ENCODE measurements around the gene TXK. TPM values are rescaled to one million over a fixed set of nuclear protein-coding genes. Genes with fewer than 3 reads are reported as not detected.

Gene TXK
- total and polyA plus RNA-seq, 2 donors from 2014 or later, result 0.26 to 7.9 TPM

- Histone ChIP-seq H3K36me3 (ENCODE audit: control insufficient read depth in 2 of 3, insufficient read depth in 3 of 3, low read length in 3 of 3) (no peaks in the 10 kb centered on the region), H3K9ac (ENCODE audit: low read length in 3 of 3) (no peak overlapping the region), H3K27me3 (ENCODE audit: control insufficient read depth, insufficient read depth, low read length) (no peaks in the 10 kb centered on the region), H3K27ac (ENCODE audit: low read depth in 2 of 2, low read length in 2 of 2) (no peak overlapping the region), H3K4me1 (ENCODE audit: control insufficient read depth in 2 of 3, insufficient read depth in 2 of 3, low read depth in 1 of 3, low read length in 3 of 3) (no peaks in the 10 kb centered on the region), H3K4me3 (ENCODE audit: low read length in 3 of 3) (no peak overlapping the region), H3K9me3 (ENCODE audit: control insufficient read depth in 2 of 3, insufficient read depth in 1 of 3, low read length in 3 of 3) (no peaks in the 10 kb centered on the region)
- FAIRE-seq, result no peak
- intact Hi-C loops (cut with DNase I), result no loop called here
- no peak for DNase-seq
- TF ChIP-seq CTCF (IDR thresholded peaks at IDR 0.05; ENCODE audit: borderline replicate concordance, extremely low read depth, insufficient read depth), result no peak
Measured at GRCh38 chr4:48138511-48138910, 4.5 kb upstream of the TXK start.

DNA sequence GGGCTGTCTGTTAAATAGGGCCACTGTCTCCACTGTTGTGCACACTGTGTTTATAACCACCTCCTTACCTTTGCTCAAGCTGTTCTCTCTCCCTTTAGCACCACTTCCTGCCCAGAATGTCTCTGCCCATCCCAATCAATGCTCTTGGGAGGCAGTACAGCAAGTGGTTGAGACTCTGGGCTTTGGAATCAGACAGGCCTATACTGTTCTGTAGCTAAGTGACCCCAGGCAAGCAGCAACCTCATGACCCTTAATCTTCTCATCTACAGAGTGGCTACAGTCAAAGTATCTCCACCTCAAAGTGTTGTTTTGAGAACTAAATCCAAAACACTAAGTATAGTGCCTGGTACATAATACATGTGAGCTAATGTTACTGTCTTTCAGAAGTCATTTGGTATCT, 3.8 kb upstream of the TXK start:
- H3K36me3 ChIP-seq (ENCODE audit: control insufficient read depth in 2 of 3, insufficient read depth in 3 of 3, low read length in 3 of 3), result no peaks in the 10 kb centered on the region
- no peak for TF ChIP-seq CTCF (IDR thresholded peaks at IDR 0.05; ENCODE audit: borderline replicate concordance, extremely low read depth, insufficient read depth)
- FAIRE-seq (no peak), DNase-seq (no peak)
- no peak overlapping the region for H3K9ac ChIP-seq (ENCODE audit: low read length in 3 of 3)
- H3K9me3 ChIP-seq (ENCODE audit: control insufficient read depth in 2 of 3, insufficient read depth in 1 of 3, low read length in 3 of 3), result no peaks in the 10 kb centered on the region
- no peak overlapping the region for H3K27ac ChIP-seq (ENCODE audit: low read depth in 2 of 2, low read length in 2 of 2)
- no peaks in the 10 kb centered on the region for H3K27me3 ChIP-seq (ENCODE audit: control insufficient read depth, insufficient read depth, low read length)
- intact Hi-C loops (cut with DNase I), result no loop called here
- no peak overlapping the region for H3K4me3 ChIP-seq (ENCODE audit: low read length in 3 of 3)
- no peaks in the 10 kb centered on the region for H3K4me1 ChIP-seq (ENCODE audit: control insufficient read depth in 2 of 3, insufficient read depth in 2 of 3, low read depth in 1 of 3, low read length in 3 of 3)

GRCh38 chr4:48133669-48134068, 381 bp downstream of the TXK start:
- no peak overlapping the region for H3K4me3 ChIP-seq (ENCODE audit: low read length in 3 of 3)
- no peak for DNase-seq
- no peak overlapping the region for H3K27ac ChIP-seq (ENCODE audit: low read depth in 2 of 2, low read length in 2 of 2)

More at GRCh38 chr4:48133669-48134068, 381 bp downstream of the TXK start:
- Histone ChIP-seq H3K4me1 (ENCODE audit: control insufficient read depth in 2 of 3, insufficient read depth in 2 of 3, low read depth in 1 of 3, low read length in 3 of 3) (no peaks in the 10 kb centered on the region), H3K36me3 (ENCODE audit: control insufficient read depth in 2 of 3, insufficient read depth in 3 of 3, low read length in 3 of 3) (no peaks in the 10 kb centered on the region), H3K27me3 (ENCODE audit: control insufficient read depth, insufficient read depth, low read length) (no peaks in the 10 kb centered on the region), H3K9me3 (ENCODE audit: control insufficient read depth in 2 of 3, insufficient read depth in 1 of 3, low read length in 3 of 3) (no peaks in the 10 kb centered on the region), H3K9ac (ENCODE audit: low read length in 3 of 3) (no peak overlapping the region)
- no peak for TF ChIP-seq CTCF (IDR thresholded peaks at IDR 0.05; ENCODE audit: borderline replicate concordance, extremely low read depth, insufficient read depth)
- intact Hi-C loops (cut with DNase I), result no loop called here
- FAIRE-seq, result no peak

All from kidney (tissue), 14 donors.